OCI-LY1 (cell line): ENCODE results near the gene TRIM54.

ENCODE experiments used
- EZH2 ChIP-seq: fragments of 200-600 bp; sonication (generic), shearing (Covaris generic); IDR thresholded peaks from 2 replicates; pipeline ENCODE4 v1.8.0; 2017; ENCODE audit warnings: borderline replicate concordance, mixed run types, mild to moderate bottlenecking, antibody characterized with exemption, low read length, moderate library complexity, mixed read lengths
- TF ChIP-seq, protein P1 (sequence below): fragments of 200-600 bp; sonication (generic), shearing (Covaris generic); IDR thresholded peaks from 2 replicates; pipeline ENCODE4 v1.5.1; 2017; ENCODE audit warnings: mild to moderate bottlenecking, antibody characterized with exemption, low read length, moderate library complexity, mixed read lengths

DNA sequence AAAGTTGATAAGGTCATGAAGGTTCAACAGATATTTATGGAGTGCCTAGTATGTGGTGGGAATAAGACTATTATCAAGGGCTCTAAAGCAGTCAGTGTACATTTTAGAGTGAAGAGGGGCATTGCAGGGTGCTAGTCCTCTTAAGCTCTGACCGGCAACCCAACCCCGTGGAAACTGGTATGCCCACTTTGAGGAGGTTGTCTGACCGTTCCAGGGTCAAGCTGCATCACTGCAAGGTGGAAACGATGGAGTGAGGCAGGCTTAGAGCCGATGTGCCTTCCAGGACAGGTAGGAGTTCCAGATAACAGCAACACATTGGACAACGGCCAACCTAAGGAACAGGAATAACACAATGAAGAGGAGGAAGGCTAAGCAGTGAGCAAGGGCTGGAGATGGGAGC lies 27.4 kb downstream of the TRIM54 start:
- TF ChIP-seq, protein P1, sequence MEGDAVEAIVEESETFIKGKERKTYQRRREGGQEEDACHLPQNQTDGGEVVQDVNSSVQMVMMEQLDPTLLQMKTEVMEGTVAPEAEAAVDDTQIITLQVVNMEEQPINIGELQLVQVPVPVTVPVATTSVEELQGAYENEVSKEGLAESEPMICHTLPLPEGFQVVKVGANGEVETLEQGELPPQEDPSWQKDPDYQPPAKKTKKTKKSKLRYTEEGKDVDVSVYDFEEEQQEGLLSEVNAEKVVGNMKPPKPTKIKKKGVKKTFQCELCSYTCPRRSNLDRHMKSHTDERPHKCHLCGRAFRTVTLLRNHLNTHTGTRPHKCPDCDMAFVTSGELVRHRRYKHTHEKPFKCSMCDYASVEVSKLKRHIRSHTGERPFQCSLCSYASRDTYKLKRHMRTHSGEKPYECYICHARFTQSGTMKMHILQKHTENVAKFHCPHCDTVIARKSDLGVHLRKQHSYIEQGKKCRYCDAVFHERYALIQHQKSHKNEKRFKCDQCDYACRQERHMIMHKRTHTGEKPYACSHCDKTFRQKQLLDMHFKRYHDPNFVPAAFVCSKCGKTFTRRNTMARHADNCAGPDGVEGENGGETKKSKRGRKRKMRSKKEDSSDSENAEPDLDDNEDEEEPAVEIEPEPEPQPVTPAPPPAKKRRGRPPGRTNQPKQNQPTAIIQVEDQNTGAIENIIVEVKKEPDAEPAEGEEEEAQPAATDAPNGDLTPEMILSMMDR = no peak
- no peak for TF ChIP-seq EZH2
